LNCAP (cell line): ENCODE results near the gene NFASC.

Experiments
- CTCF ChIP-seq: fragments of 450-650 bp; IDR thresholded peaks from 2 replicates; pipeline ENCODE4 v1.5.1; 2017; ENCODE audit warnings: mild to moderate bottlenecking

Gene NFASC

GRCh38 chr1:205047764-205048231 is 177.1 kb downstream of the NFASC start:
- no peak for TF ChIP-seq CTCF

GRCh38 chr1:205048382-205048781 is 177.7 kb downstream of the NFASC start:
- TF ChIP-seq CTCF, result no peak

GRCh38 chr1:205049479-205049878 is 178.8 kb downstream of the NFASC start:
- no peak for TF ChIP-seq CTCF

- no peak for TF ChIP-seq CTCF
Observed at GRCh38 chr1:205052690-205053089, 182.0 kb downstream of the NFASC start.

GRCh38 chr1:205053296-205053695 is 182.6 kb downstream of the NFASC start:
- no peak for TF ChIP-seq CTCF

GRCh38 chr1:205054013-205054412 is 183.4 kb downstream of the NFASC start:
- no peak for TF ChIP-seq CTCF

- no peak for TF ChIP-seq CTCF
Observed at GRCh38 chr1:205056188-205056611, 185.5 kb downstream of the NFASC start.

GRCh38 chr1:205056956-205057568 is 186.4 kb downstream of the NFASC start:
- no peak for TF ChIP-seq CTCF
